Measurements from ENCODE around the gene NKX6-2.
"Not testable (repeated sequence)": the region's sequence is repeated elsewhere in the genome, so short reads cannot be mapped to it uniquely, and the experiment has no call there.

The NKX6-2 gene
- long read RNA-seq, donor 1, partial matches to known transcripts, result 0 of 1 reads
- long read RNA-seq, donor 1, other reads (novel, unspliced or antisense), result 0 of 1 reads
- long read RNA-seq, donor 2, result 0 reads
- long read RNA-seq, donor 3, result 0 reads
- long read RNA-seq, donor 4, partial matches to known transcripts, result 0 of 9 reads
- long read RNA-seq, donor 4, other reads (novel, unspliced or antisense), result 7 of 9 reads
- long read RNA-seq, donor 5, partial matches to known transcripts, result 0 of 1 reads
- long read RNA-seq, donor 5, other reads (novel, unspliced or antisense), result 0 of 1 reads
- long read RNA-seq, donor 6, partial matches to known transcripts, result 0 of 1 reads
- long read RNA-seq, donor 6, other reads (novel, unspliced or antisense), result 0 of 1 reads
- long read RNA-seq, donor 7, partial matches to known transcripts, result 0 of 1 reads
- long read RNA-seq, donor 7, other reads (novel, unspliced or antisense), result 0 of 1 reads
- long read RNA-seq, donor 8, result 0 reads

DNA sequence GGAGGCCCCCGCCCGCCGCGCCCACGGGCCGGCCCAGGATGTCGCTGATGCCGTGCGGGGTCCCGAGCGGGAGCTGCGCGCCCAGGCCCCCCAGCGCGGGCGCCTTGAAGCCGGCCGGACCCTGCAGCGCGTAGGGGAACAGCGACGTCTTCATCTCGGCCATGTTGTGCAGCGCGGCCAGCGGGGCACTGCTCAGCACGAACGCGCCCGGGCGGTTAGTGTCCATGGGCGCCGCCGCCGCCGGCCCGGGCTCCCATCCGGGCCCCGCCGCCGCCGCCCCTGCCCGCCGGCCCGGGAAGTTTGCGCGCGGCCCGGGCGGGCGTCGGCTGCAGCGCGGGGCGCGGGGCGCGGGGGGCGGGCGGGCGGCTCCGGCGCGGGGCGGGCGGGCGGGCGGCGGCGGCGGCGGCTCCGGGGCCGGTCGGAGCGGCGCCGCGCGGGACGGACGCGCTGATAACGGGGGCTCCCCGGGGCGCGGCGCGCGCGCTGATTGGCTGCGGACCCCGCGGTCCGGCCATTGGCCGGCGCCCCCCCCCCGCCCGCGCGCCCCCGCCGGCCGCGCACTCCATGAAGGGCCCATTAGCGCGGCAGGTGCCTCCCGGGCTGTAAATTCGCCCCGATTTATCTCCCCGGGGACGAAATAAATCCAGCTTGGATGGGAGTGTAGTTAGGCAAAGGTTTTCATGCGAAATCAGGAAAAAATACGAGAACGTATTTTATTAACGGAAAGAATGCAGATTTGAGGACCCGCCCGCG, at the start of gene NKX6-2:
Gene NKX6-2 (minus strand): TSS at position 425 of the 753 bp plus-strand sequence. CDS start 199 bp downstream, at position 226.
- no peak for DNase-seq

DNA sequence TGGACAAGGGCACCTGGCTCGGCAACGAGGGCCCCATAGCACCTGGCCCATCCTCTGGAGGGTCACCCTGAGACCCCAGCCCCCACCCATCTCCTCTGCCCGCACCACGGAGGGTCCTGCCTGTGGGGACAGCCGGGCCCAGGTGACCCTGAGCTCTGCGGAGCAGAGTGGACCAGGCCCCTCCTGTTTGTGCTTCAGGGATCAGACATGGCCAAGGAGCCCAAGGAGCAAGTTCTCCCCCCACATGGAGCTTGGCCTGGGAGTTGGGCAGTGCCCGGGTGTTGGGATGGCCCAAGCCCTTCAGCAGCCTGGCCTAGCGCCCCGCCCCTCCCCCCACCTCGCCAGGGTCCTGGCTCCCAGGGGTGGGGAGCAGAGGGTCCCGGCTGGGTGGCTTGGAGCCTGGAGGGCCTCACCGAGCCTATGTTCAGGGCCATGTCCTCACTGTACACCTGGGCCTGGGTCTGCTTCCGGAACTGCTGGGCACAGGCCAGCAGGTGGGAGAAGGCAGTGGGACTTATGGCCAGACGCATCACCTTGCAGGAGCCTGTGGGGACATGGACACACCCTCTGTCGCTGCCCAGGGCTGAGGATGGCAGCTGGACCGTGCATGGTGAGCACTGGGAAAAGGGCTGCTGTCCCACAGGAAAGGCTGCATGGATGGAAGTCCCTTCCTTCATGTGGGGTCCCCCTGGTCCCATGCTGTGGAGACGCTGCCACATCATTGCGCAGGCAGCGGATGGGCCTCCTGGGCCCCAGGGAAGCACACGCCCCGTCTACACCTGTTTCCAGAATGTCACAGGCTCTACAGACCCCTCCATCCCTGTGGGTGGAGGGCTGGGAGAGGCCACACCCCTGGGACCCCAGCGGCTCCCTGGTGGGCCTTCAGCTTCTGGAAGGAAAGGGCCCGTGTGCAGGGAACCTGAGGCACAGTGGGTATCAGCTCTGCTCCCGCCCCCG, 49.2 kb upstream of the NKX6-2 start:
- DNase-seq, result no peak

DNA sequence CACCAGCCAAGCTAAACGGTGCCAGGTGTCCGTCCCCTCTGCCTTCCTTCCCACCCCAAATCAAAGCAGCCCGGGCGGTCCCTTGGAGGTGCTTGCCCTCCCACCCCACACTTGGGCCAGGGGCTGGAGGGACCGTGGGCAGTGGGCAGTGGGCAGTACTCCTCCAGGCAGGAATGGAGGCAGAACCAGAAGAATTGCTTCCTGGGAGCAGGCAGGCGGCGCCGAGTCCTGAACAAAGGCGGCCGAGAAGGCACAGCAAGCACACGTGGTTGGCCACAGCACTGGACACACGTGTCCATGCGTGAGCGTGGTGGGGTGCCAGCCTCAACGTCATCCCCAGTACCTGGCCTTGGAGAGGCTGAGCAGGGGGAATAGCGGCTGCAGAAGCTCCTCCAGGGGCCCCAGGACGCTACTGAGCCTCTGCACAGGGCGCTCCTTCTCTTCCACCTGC, 48.4 kb upstream of the NKX6-2 start:
- DNase-seq, result no peak

DNA sequence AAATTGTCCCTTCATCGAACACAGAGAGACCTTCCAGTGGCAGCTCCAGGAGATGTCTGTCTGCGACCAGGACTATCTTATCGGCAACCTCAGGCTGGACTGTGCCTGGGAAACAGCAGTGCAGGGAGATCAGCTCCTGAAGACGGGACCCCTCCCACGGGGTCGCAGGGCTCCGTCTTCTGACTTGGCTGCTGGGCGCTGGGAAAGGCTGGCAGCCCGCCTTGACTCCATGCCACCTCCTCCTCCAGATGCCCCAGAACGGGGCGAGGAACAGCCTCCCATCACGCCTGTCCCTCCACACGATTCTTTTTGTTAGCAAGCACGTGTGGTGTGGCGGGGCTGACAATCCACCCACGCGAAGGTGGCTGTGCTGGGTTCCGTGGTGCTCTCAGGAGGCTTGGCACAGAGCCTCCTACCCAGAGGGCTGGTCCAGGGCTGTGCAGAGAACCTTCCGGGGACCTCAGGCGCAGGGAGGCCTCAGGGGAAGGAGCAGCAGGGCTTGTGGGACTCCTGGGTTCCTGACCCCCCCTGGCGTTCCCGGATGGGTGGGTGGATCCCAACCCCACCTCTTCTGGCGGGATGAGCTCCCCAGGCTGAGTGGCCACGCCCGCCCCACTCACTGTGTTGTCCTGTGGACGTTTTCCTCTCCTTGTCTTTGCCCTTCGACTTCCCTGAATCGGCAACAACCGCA, 47.6 kb upstream of the NKX6-2 start:
- DNase-seq, result no peak

DNA sequence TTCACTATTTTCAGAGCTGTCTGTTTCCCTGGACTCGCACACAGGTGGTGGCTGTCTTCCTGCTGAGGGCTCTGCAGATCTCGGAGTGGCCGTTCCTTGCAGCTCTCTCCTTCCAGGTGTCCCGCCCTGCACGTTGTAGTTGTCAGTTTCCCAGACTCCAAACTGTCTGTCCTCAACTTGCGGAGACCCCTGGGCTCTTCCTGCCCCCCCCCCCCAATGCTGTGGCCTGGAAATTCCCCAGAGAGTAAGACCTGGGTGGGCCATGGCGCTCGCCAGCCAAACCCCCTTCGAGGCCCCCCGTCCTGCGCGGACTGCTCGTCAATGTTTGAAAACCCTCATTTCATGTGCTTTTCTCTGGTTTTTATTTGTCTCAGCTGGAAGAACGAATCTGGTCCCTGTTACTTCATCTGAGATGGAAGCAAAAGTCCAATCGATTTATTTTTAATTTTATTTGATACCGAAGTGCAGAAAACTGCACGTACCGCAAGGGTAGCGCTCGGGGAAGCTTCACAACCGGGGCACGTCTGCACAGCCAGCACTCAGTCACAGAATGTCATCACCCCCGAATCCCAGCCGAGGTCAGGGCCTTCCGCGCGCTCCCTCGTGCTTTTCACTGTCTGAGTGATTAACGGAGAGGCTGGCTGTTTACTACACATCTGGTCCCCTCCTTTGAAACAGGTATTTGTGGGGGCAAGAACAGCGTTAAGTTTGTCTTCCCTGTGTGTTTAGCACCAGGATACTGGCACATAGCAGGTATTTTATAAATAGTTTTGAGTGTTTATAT, 46.4 kb upstream of the NKX6-2 start:
- DNase-seq, result no peak

DNA sequence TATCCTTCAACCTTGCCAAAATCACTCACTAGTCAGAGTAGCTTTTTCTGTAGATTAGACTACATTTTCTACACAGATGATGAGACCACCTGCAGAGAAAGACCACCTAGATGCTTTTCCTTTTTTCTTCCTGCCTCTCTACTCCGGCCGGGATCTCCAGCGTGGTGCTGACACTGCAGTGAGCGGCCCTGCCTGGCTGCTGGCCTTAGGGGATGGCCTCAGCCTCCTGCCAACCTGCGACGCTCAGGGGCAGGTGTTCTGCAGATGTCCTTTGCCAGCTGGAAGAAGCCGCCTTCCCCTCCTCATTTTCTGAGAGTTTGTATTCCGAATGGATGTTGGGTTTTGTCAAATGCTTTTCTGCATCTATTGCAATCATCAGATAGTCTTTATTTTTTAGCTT, 43.5 kb upstream of the NKX6-2 start:
- no peak for DNase-seq

DNA sequence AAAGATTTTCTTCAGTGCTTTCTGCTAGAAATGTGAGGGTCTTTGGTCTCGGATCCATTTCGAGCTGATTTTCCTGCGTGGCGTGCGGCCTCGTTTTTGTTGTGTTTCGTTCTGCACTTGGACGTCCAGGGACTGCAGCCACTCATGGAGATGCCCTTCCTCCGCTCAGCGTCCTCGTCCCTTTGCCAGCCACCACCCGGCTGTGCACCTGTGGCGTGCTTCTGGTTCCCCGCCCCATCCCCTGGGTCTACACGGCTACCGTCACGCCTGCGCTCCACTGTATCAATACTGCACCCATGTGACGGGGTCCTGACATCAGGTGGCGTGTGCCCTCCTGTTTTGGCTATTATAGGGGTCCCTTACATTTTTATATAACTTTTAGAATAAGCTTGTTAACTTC, 42.7 kb upstream of the NKX6-2 start:
- DNase-seq, result no peak

DNA sequence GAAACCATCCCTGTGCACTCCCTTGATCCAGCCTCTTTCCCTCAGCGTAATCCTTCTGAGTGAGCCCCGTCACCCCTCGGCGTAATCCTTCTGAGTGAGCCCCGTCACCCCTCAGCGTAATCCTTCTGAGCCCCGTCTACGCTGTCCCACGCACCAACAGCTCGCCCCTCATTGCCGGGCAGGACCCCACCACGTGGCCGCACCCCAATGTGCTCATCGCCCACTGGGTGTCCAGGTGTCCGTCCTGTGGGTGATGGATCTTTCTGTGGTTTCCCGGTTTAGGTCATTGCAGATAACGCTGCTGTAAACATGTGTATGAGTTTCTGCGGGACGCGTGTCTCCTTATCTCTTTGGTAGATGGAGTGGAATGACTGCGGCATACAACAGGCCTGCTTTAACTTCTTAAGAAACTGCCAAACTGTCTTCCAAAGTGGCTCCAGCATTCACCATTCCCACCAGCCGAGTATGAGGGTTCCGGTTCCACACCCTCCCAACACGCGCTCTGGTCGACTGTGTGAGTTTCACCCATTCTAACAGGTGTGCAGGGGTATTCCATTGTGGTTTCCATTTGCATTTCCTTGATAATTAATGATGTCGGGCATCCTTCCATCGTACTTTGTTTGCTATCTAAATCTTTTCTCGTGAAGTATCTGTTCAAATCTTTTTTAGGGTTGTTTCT, 42.1 kb upstream of the NKX6-2 start:
- no peak for DNase-seq

DNA sequence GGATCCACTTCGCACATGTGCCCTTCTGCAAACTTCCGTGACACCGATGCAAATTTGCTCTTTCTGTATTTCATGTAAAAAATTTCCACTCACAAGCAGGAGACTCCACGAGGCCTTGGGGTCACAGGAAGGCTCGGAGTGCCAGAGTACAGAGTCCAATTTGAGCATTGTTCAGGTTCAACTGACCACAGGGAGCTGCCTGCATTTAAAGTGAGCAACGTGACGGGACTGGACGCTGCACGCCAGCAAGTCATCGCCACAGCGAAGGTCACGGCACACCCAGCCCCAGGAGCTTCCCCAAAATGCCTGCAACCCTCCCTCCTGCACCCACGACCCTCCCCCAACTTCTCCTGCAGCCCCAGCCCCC, 41.5 kb upstream of the NKX6-2 start:
- DNase-seq, result no peak

DNA sequence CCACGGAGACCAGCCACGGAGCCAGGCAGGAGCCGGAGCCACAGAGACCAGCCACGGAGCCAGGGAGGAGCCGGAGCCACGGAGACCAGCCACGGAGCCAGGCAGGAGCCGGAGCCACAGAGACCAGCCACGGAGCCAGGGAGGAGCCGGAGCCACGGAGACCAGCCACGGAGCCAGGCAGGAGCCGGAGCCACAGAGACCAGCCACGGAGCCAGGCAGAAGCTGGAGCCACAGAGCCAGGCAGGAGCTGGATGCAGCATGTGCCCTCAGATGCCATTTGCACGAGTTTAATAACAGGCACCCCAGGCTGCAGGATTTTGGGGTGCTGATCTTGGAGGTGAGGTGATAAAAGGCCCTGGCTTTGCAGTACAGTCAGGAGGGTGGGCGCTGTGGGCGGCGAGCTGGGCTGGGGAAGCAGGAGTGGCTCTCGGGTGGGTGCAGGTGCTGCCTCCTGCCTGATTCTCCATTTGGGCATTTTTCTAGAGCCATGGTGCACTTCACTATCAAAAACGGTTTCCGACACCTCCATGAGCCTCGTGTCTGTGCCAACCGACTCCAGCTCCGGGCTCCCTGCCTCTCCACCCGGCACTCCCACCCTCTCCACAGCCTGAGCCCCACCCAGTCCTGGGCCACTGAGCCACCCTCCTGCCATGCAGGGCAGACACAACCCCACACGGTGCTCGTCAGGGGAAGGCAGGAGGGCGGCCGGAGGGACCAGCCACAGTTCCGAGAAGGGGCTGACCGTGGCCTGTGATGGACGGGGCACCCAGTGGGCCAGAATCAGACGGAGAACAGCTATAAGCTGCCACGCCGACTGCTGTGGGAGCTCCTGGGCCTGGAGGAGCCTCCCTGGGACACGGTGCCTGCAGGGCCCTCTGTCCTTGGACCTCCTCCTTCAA, 40.8 kb upstream of the NKX6-2 start:
- DNase-seq, result no peak

DNA sequence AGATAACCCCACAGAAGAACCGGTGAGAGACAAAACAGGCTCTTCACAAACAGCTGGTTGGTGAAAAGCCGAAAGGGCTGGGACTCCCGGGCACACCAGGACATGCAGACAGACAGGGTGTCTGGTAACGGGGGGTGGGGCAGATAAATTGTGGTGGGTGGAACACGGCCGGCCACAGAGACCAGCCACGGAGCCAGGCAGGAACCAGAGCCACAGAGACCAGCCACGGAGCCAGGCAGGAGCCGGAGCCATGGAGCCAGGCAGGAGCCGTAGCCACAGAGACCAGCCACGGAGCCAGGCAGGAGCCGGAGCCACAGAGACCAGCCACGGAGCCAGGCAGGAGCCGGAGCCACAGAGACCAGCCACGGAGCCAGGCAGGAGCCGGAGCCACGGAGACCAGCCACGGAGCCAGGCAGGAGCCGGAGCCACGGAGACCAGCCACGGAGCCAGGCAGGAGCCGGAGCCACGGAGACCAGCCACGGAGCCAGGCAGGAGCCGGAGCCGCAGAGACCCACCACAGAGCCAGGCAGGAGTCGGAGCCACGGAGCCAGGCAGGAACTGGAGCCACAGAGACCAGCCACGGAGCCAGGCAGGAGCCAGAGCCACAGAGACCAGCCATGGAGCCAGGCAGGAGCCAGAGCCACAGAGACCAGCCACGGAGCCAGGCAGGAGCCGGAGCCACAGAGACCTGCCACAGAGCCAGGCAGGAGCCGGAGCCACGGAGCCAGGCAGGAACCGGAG, 40.0 kb upstream of the NKX6-2 start:
- DNase-seq, result not testable (repeated sequence)

DNA sequence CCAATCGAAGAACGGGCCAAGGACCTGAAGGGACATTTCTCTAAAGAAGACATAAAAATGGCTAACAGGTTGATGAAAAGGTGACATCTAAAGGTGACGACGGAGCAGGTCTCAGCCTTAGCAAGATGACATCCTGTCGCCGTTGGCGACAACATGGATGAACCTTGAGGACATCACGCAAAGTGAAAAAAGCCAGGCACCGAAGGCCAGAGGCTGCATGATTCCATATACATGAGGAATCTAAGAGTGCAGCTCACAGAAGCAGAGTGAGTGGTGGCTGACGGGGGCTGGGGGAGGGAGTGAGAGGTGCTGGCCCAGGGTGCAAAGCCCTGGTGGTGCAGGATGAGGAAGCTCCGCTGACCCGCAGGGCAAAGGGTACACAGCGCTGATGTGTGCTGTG, 34.1 kb upstream of the NKX6-2 start:
- DNase-seq, result no peak

DNA sequence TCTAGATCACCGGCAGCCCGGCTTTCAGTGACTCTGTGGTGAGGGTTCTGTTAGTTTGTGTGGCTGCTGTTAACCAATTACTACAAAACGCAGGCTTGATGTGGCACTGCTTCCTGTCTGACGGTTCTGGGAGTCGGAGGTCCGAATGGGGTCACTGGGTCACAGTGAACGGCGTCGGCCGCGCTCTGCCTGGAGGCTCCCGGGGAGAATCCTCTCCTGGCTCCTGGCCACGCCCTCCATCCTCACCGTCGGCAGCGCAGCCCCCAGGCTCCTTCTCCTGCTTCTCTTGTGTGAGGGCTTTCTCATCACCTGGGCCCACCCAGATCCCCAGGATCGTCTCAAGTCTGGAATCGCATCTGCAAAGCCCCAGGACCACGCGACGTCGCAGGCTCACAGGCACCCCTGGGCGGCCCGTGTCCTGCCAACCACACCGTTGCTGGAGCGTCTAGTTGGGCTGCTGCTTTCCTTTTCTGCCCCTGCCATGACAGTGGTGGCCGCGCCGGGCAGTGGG, 31.8 kb upstream of the NKX6-2 start:
- DNase-seq, result no peak

DNA sequence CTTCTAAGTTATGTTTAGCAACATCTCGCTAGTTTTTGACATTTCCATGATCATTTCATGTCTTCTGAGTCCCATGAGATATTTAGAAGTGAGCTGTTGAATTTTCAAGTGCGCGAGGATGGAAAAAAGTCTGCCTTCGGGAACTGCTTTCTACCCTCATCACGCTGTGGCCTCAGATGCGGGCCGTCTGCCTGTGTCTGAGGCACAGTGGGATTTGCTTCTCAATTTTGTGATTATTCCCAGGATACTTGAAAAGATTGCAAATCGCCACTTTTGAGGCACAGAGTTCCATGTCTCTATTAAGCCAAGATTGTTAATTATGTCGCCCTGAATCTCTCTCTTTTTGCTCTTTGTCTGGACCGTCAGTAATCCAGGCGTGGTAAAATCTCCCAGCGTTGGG, 30.8 kb upstream of the NKX6-2 start:
- no peak for DNase-seq

DNA sequence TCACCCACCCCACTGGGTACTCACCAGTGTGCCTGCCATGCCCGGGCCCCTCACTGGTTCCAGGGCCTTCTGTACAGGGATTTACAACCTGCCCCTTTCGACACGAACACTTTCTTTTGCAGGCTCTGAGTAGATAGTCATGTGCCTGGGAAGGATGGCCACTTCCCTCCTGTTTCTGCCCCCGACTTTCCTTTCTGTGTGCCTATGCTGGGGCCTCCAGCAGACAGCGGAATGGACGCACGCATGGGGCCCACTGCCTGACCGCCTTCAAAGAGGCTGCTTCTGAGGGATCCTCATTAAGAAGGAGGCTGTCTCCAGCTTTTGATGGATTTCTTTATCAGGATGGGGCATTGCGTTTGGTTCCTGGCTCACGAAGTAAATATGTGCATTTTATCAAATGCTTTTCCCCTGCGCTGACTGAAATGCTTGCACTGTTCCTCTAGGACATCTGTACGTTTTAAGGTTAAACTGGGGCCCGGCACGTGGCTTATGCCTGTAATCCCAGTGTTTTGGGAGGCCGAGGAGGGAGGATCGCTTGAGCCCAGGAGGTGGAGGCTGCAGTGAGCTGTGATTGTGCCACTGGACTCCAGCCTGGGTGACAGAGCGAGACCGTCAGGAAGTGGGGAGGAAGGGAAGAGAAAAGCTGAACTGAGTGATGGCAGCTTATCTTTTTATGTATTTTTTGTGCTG, 29.4 kb upstream of the NKX6-2 start:
- no peak for DNase-seq

DNA sequence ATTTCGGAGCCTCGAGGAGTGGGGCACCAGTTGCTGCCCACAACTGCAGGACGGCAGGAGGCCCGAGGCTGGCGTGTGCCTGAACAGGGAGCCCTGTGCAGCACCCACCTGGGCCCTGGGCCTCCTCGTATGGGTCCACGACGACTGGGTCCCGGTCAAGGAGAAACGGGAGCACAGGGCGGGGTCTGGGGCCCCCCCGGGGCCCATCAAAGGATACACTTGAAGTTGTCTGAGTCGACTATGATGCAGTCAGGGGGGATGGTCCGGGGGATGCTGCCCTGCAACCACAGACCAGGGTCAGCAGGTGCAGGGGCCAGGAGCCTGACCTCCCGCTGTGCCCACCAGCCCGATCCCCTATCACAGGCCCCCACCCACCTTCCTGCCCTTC, 28.5 kb upstream of the NKX6-2 start:
- no peak for DNase-seq
